ENCODE data around the gene SYTL3.

The SYTL3 gene

DNA sequence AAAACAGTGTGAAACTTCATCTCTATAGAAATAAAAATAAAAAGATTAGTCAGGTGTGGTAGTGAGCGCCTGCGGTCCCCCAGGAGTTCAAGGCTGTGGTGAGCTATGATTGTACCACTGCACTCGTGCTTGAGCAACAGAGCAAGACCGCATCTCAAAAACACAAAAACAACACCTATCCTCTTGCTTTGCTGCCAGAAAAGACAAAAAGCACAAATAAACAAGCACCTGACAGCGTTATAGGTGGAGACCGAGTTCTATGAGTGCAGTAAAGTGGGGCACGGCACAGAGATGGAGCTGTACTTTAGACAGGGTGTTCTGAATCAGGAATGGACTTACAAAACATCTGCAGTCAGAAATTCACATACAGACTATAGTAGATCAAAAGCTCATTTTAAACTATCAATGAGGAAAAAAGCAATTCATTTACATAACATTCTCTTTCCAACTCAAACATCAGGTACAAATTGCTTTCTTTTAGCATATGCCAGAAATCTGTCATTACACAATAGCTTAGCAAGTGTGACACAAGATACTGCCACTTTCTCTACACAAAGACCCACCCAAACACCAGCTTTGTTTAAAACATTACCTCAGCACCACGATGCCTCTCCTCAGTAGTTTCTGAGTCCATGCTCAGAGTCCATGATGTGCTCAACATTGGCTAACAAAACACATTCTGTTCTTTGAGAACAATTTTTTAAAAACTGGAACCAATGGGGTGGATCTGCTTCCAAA is 159.3 kb downstream of the SYTL3 start:
- DNase-seq (ENCODE audit: extremely low read depth in 1 of 2, low read depth in 1 of 2): no peak

DNA sequence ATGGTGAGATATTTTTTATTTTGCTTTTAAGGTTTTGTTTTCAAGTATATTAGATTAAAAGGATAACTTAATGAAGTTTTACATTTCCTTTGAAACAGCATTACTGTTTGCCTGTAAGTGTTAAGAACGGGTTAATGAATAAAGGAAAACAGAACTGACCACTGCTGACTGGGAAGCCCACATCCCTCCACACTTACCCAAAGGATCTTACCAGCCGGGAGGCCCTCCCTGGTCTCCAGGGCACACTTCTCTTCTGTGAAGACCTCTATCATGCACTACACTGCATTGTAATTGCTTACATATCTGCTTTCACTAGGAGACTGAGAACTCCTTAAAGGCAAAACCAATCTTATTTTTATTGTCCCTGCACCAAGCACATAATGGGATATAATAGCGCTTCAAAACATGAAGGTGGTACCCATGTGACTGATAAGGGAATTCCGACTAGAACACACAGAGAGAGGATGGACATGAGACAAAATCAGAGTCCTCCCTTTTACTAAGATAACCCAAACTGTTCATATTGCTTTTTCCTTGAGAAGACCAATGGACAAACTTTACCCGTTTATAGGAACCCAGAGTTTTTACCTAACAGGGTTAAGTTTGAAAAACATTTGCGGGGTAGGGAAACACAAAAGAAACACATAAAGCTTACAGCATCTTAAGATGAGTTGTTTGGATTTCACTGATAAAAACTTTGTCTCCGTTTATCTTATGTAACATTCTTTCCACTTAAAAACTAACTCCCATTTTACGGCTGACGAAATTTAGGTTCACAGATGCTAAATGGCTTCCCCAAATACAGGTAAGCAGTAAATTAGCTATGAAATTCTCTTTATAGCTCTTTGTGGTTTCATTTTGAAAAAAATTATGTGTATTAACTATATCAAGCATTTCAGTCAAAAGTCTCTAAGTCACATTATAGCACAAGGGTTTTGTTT is 160.6 kb downstream of the SYTL3 start:
- DNase-seq (ENCODE audit: extremely low read depth in 1 of 2, low read depth in 1 of 2): no peak

GRCh38 chr6:158812611-158813010 is 162.8 kb downstream of the SYTL3 start:
- DNase-seq (ENCODE audit: extremely low read depth in 1 of 2, low read depth in 1 of 2): no peak

DNA sequence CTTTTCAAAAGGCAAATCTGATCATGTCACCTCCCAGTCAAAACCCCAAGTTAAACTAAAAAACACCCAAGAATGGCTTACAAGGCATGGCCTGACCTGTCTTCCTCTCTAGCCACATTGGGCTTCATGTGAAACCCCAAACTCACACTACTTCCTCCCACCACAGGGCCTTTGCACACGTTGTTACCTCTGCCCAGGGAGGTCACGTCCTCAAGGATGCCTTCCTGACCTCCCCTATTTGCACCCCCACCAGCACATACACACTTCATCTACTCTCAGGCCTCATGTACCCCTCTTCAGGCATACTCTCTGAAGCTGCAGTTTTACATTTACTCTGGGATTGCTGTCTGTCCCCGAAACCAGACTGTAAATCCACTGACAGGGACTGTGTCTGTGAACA is 163.2 kb downstream of the SYTL3 start:
- no peak for DNase-seq (ENCODE audit: extremely low read depth in 1 of 2, low read depth in 1 of 2)
